Neural cell (in vitro differentiated cells): ENCODE measurements around the gene PREX1. TPM values are rescaled to one million over a fixed set of nuclear protein-coding genes. Genes with fewer than 3 reads are reported as not detected.

Experiments
- H2AFZ ChIP-seq: fragments of 200-600, 300-800 bp; sonication (generic), shearing (Covaris generic); 2 replicates; pipeline ENCODE4 v1.6.0; 2014; ENCODE audit warnings: low read depth, mild to moderate bottlenecking, antibody characterized with exemption, low read length, moderate library complexity
- H3F3A ChIP-seq: fragments of 200-600 bp; shearing (Covaris generic); 2 replicates; pipeline ENCODE4 v1.6.1; 2016; ENCODE audit warnings: mild to moderate bottlenecking, moderate library complexity, mixed read lengths, antibody characterized with exemption, low read length; ENCODE audit not compliant: insufficient read depth, poor library complexity, severe bottlenecking
- H3K27ac ChIP-seq: fragments of 200-600, 300-800 bp; sonication (generic), shearing (Covaris generic); 2 replicates; pipeline ENCODE4 v1.5.1; 2014; ENCODE audit warnings: mild to moderate bottlenecking, low read length, moderate library complexity
- H3K27me3 ChIP-seq: fragments of 300-800, 200-600 bp; sonication (generic), shearing (Covaris generic); 2 replicates; pipeline ENCODE4 v1.6.0; 2014; ENCODE audit warnings: mild to moderate bottlenecking, low read depth, low read length, moderate library complexity; ENCODE audit not compliant: insufficient read depth
- H3K36me3 ChIP-seq: fragments of 300-800, 200-600 bp; sonication (generic), shearing (Covaris generic); 2 replicates; pipeline ENCODE4 v1.5.1; 2014; ENCODE audit warnings: mild to moderate bottlenecking, antibody characterized with exemption, low read length, moderate library complexity; ENCODE audit not compliant: insufficient read depth
- H3K4me2 ChIP-seq: fragments of 300-800, 200-600 bp; sonication (generic), shearing (Covaris generic); 2 replicates; pipeline ENCODE4 v1.6.0; 2014; ENCODE audit warnings: mild to moderate bottlenecking, low read length
- H3K4me3 ChIP-seq: fragments of 300-800, 200-600 bp; sonication (generic), shearing (Covaris generic); 2 replicates; pipeline ENCODE4 v1.5.1; 2014; ENCODE audit warnings: mild to moderate bottlenecking, low read length, moderate library complexity
- H3K79me2 ChIP-seq: fragments of 200-600 bp; shearing (Covaris generic); replicated peaks from 2 replicates; pipeline ENCODE4 v1.6.0; 2014; ENCODE audit warnings: mild to moderate bottlenecking, low read length, moderate library complexity; ENCODE audit not compliant: insufficient read depth
- H3K9ac ChIP-seq: fragments of 300-800, 200-600 bp; sonication (generic), shearing (Covaris generic); 2 replicates; pipeline ENCODE4 v1.6.1; 2016; ENCODE audit warnings: mild to moderate bottlenecking, low read length, mixed read lengths
- H3K9me2 ChIP-seq: fragments of 200-600 bp; shearing (Covaris generic); 2 replicates; pipeline ENCODE4 v1.6.1; 2016; ENCODE audit warnings: mild to moderate bottlenecking, low read length, mixed read lengths; ENCODE audit not compliant: insufficient read depth
- H3K9me3 ChIP-seq: fragments of 200-600, 300-800 bp; sonication (generic), shearing (Covaris generic); 2 replicates; pipeline ENCODE4 v1.6.1; 2016; ENCODE audit warnings: mild to moderate bottlenecking, mixed run types, low read length, moderate library complexity, mixed read lengths
- H4K20me1 ChIP-seq: fragments of 200-600 bp; shearing (Covaris generic); 2 replicates; pipeline ENCODE4 v1.6.1; 2016; ENCODE audit warnings: mild to moderate bottlenecking, mixed run types; ENCODE audit not compliant: insufficient read depth
- CTCF ChIP-seq: fragments of 450-650 bp; IDR thresholded peaks from 2 replicates; pipeline ENCODE4 v1.5.1; 2014; ENCODE audit warnings: antibody characterized with exemption, mild to moderate bottlenecking, moderate library complexity; ENCODE audit not compliant: poor library complexity, severe bottlenecking
- EP300 ChIP-seq: fragments of 450-650 bp; conservative IDR thresholded peaks from 2 replicates; pipeline ENCODE4 v1.6.1; 2014; ENCODE audit warnings: antibody characterized with exemption, mild to moderate bottlenecking, moderate library complexity; ENCODE audit not compliant: poor library complexity, severe bottlenecking
- EZH2 ChIP-seq: fragments of 200-600, 300-800 bp; shearing (Covaris generic), sonication (generic); IDR thresholded peaks from 2 replicates; pipeline ENCODE4 v1.6.1; 2014; ENCODE audit warnings: antibody characterized with exemption, low read length, borderline replicate concordance, mild to moderate bottlenecking; ENCODE audit not compliant: insufficient read depth, poor library complexity, severe bottlenecking
- MXI1 ChIP-seq: fragments of 450-650 bp; conservative IDR thresholded peaks from 2 replicates; pipeline ENCODE4 v1.6.1; 2014; ENCODE audit warnings: antibody characterized with exemption, mild to moderate bottlenecking; ENCODE audit not compliant: poor library complexity, severe bottlenecking
- POLR2AphosphoS5 ChIP-seq: IDR thresholded peaks from 2 replicates; pipeline ENCODE4 v1.6.1; 2012
- RAD21 ChIP-seq: fragments of 450-650 bp; conservative IDR thresholded peaks from 2 replicates; pipeline ENCODE4 v1.6.1; 2014; ENCODE audit warnings: antibody characterized with exemption, mild to moderate bottlenecking, moderate library complexity
- REST ChIP-seq: IDR thresholded peaks from 2 replicates; pipeline ENCODE4 v1.6.1; 2012; ENCODE audit warnings: borderline replicate concordance
- SMC3 ChIP-seq: fragments of 450-650 bp; conservative IDR thresholded peaks from 2 replicates; pipeline ENCODE4 v1.6.1; 2014; ENCODE audit warnings: antibody characterized with exemption, mild to moderate bottlenecking, moderate library complexity; ENCODE audit not compliant: poor library complexity
- TAF1 ChIP-seq: IDR thresholded peaks from 2 replicates; pipeline ENCODE4 v1.6.1; 2012; ENCODE audit warnings: low read depth
- polyA plus RNA-seq: library from polyadenylated mRNA; depleted of rRNA; stranded (reverse); fragments of >200 nt; gene quantifications from 2 replicates; pipeline ENCODE4 v1.2.3, GENCODE V29; 2014

PREX1 gene
- polyA plus RNA-seq, 1 donor from 2014 or later = 0.06 TPM

- no peak for TF ChIP-seq REST
- no peaks in the 10 kb centered on the region for H3K36me3 ChIP-seq
- H3K4me2 ChIP-seq = no peak overlapping the region
- H3K9me3 ChIP-seq = no peaks in the 10 kb centered on the region
- no peak overlapping the region for H3K9ac ChIP-seq
- H3K9me2 ChIP-seq = no peaks in the 10 kb centered on the region
- H3K27me3 ChIP-seq = no peaks in the 10 kb centered on the region
- no peaks in the 10 kb centered on the region for H3K79me2 ChIP-seq
- no peak overlapping the region for H3K4me3 ChIP-seq
- no peaks in the 10 kb centered on the region for H4K20me1 ChIP-seq
- no peak overlapping the region for H3K27ac ChIP-seq
- H2AFZ ChIP-seq = no peak overlapping the region
- no peaks in the 10 kb centered on the region for H3F3A ChIP-seq
Measured at GRCh38 chr20:48803176-48804053, 24.4 kb downstream of the PREX1 start.

GRCh38 chr20:48802647-48803046, 25.2 kb downstream of the PREX1 start:
- no peaks in the 10 kb centered on the region for H3F3A ChIP-seq
- no peak overlapping the region for H3K27ac ChIP-seq
- TF ChIP-seq EZH2 (no peak), MXI1 (no peak), RAD21 (no peak), TAF1 (no peak), CTCF (no peak), EP300 (no peak), POLR2AphosphoS5 (no peak), REST (no peak), SMC3 (no peak)
- H3K79me2 ChIP-seq = no peaks in the 10 kb centered on the region
- H2AFZ ChIP-seq = no peak overlapping the region
- H3K9me3 ChIP-seq = no peaks in the 10 kb centered on the region
- no peaks in the 10 kb centered on the region for H4K20me1 ChIP-seq
- no peaks in the 10 kb centered on the region for H3K27me3 ChIP-seq
- H3K4me2 ChIP-seq = no peak overlapping the region
- no peaks in the 10 kb centered on the region for H3K36me3 ChIP-seq
- no peaks in the 10 kb centered on the region for H3K9me2 ChIP-seq
- no peak overlapping the region for H3K4me3 ChIP-seq
- H3K9ac ChIP-seq = no peak overlapping the region
